Colon (tissue), 2 donors: Measurements from ENCODE around the gene CTNND2.
"Not testable (repeated sequence)": the region's sequence is repeated elsewhere in the genome, so short reads cannot be mapped to it uniquely, and the experiment has no call there.

Source experiments
- FAIRE-seq: peaks from 2 replicates; lab custom pipeline; 2012; peaks lifted over from hg19 to GRCh38; lab: Jason Lieb, UNC
- donor health status: control.
- donor health status: control.

The CTNND2 gene

DNA sequence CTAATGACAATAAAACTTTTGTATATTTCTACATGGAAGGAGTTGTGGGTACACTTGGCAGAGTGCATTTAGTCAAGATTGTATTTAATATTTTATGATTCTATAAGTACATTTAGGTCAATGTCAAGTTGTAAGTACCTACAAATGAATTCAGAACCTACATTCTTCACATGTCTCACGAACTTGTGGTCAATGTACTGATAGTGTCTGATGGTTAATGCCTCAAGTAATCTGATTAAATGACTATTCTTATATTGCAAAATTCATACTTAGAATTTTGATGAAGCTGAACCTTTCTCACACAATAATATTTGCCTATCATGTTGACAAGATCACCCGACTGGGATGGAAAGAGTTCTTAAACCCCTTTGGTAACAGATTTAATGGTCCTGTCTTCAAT is 444.5 kb downstream of the CTNND2 start:
- no peak for FAIRE-seq

DNA sequence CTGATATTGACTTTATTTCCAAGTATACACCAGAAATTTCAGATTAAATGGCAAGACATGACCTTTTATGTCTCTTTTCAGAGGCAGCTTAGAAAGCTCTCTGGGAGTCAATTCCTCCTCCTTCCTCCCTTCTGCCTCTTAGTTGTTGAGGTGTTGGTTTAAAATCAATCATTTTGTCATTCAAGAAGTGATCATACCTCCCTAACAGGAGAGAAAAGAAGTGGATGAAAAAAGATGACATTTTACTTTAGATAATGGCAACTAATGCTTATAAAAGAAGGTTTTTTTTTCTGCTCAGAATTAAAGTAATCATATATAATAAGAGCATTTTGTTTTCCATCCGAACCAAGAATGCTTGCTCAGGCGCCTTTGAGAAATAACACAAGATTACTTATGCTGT is 448.7 kb downstream of the CTNND2 start:
- no peak for FAIRE-seq

DNA sequence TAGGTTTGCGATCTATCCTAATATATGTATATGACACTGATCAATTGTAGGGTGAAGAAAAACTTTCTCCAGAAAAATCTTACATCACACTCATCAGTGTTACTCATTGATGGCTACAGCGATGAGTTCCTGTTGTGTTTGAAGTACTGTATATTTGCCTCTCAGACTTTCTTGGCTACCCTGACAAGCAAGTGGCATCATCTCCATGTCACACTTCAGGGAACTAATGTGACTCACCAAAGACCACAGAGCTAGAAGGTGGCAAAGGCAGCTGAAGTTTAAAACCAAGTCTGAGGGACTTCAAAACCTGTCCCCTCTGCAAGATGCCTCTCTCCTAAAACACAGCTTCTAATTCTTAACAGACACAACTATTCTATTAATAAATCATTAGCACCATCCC is 451.4 kb downstream of the CTNND2 start:
- no peak for FAIRE-seq

DNA sequence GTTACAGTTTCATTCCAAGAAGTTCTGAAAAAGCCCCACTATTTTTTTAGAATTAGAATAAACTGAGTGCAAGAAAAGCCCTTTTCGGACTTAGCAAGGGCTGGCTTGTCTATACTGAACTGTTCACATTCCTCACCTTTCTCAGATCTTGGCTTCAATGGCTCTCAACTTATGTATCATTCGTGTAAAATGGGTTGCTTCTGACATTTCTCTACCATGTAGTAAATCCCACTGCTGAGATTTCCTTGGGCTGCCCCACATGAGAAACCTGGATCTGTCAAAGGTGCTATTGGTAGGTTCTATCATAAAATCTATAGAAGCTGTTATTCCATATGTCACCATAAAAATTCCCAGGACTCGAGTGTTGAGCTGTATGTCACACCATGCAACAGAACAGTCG is 454.3 kb downstream of the CTNND2 start:
- FAIRE-seq: no peak

DNA sequence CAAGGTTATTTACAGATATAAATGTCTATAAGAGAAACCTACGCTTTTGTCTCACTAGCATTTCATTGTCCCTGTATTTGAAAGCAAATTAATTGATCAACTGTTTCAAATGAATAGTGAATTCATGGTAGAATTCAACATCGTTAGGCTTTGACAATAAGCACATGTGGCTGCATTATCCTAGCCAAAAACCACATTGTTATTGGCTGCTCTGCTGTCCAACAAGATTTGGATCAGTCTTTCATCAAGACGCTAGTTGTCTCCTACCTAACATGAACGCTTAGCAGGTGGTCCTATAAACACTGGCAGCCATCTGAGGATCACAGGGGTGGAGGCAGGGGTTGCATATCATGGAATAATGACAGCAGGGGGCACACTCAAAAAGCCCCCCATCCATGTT is 455.0 kb downstream of the CTNND2 start:
- no peak for FAIRE-seq

DNA sequence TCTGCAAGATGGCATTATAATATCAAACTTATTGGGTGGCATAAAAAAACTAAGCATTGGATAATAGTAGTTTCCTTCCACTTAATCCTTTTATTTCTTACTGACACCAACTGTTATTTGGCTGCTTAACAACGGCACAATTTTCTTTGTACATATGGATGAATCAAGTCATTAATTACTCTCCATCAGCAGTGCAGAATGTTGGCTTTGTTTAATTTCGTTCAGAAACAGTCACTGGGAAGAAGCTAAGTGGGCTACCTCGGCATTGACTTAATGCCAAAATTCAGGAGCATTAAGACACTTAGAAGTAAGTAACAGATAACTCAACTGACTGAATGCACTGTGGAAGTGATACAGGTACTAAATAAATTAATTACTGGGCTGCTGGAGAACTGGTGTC is 460.4 kb downstream of the CTNND2 start:
- no peak for FAIRE-seq

DNA sequence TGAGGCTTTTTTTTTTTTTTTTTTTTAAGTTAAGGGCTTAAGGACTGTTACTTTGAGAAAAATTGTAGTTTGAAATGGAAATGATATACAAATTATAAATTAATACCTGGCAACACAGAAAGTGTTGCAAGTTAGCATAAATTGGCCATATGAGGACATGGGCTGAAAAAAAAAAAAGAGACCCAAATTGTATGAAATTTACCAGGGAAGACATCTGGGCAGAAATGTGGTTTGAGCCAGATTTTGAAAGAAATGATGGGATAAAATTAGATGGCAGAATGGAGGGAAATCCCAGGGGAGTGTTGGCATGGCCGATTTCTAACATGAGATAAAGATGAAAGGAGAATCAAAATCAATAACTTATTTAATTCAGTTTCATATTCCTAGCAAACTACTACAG is 472.1 kb downstream of the CTNND2 start:
- FAIRE-seq: no peak

DNA sequence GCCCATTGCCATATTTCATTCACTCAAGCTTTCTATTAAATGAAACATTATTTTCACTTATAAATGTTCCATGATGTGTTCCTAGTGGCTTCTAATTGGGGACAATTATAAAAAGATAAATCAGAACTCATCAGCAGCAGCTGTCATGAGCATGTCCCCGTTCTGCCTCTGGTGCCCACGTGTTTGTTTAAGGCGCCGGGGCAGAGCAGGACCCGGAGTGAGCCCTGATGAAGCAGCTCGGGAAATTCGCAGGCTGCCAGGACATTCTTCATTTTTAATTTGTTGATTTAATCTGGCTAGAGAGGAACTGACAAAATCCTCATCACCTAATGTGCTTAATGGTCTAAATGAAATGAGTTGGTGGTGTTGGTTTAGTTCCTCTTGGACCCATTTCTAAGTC is 475.0 kb downstream of the CTNND2 start:
- no peak for FAIRE-seq

DNA sequence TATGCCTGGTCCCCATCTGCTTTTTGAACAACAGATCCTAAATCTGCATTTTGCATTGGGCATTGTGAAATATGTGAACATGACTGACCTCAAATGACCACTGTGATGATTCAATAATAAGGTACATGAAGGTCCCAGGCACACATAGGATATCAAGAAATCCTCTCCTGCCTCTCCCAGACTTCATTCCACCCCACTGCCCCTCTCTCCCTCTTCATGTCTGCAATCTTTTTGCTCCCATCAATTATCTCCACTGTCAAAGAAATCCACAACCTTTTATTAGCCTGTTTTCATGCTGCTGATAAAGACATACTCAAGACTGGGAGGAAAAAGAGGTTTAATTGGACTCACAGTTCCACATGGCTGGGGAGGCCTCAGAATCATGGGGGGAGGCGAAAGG is 476.7 kb downstream of the CTNND2 start:
- FAIRE-seq: no peak

DNA sequence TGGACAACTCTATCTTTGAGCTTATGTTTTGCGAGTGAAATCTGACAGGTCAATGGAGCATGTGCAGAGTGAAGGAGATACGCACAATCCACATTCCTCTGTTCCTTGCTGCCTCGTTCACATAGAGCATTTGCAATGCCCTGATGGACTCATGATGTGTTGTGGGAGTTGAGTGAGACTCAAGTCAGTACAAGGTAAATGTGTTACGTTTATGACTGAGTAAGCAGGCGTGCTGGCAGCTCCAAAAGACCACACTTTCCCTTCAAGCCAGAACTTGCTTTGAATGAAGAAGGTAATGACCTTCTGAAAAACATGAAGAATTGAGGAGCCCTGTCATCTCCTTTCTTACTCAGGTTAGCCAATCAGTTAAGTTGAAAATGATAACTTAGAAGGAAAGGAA is 477.8 kb downstream of the CTNND2 start:
- FAIRE-seq: no peak

DNA sequence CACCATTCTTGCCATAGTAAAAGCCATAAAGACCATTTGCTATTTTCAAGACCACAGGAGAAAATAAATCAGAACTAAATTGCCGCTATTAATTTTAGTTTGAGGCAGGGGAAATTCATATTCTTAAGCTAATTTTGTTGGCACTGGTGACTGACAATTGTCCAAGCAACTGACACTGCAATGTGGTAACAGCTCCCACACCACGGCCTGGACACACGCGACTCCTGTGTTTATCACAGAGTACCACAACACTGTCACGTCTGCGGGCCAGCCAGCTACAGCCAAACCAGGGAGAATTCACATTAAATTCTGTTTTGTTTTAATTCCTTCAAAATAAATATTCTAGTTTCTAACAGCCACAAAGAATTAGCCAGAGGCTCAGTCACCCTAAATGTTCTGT is 481.9 kb downstream of the CTNND2 start:
- no peak for FAIRE-seq

DNA sequence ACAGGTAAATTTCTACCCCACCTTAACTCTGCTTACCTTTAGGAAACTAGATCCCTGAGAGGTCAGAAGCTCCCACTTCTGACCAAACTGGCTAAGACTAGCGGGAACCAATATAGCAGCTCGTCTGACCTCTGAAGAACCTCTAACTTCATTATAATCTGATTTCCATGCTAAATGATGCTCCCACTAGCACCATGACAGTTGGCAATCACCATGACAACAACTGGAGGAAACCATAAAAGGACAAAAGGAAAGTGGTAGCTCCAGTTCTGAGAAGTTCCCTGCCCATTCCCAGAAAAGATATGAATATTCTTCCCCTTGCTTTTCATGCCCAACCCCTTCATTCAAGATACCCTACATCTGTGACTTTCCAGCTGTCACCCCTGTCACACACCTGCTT is 483.3 kb downstream of the CTNND2 start:
- FAIRE-seq: no peak

DNA sequence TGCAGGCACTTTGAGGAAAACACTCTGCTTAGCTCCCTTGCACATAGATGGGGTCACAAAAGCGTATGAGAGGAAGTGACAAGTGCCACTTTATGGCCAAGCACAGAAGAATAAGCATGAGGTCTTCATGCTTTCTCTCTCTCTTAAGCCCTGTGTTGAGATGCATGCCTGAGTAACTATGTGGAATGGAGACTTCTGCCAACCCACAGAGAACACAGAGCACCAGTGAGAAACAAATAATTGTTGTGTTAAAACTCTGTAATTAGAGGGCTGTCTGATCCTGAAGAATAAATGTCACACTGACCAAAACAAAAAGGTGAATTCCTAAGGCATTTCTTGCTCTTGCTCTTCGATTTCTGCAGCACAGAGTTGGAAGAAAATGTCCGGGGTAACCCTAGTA is 488.5 kb downstream of the CTNND2 start:
- no peak for FAIRE-seq

DNA sequence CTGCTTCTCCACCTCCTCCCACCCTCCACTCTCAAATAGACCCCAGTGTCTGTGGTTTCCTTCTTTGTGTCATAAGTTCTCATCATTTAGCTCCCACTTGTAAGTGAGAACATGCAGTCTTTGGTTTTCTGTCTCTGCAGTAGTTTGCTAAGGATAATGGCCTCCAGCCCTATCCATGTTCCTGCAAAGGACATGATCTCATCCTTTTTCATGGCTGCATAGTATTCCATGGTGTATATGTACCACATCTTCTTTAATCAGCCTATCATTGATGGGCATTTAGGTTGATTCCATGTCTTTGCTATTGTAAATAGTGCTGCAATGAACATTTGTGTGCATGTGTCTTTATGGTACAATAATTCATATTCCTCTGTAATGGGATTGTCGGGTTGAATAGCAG is 489.5 kb downstream of the CTNND2 start:
- FAIRE-seq: not testable (repeated sequence)

DNA sequence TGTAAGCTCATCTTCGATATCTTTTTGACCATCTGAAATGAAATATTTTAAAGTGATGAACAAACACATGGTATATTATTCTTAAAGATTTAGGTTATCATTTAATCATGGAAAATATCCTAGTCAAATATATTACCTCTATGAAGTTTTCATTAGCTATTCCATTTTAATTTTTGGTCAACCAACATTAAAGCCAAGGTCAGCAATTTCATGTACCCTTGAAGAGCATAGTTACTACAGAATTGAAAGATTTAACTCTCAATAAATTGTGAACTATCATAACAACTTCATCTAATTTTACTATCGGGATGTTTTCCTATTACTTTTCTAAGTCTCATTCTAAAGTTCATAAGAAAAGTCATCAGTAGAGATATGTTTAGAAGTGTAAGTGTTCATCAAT is 492.6 kb downstream of the CTNND2 start:
- FAIRE-seq: no peak

DNA sequence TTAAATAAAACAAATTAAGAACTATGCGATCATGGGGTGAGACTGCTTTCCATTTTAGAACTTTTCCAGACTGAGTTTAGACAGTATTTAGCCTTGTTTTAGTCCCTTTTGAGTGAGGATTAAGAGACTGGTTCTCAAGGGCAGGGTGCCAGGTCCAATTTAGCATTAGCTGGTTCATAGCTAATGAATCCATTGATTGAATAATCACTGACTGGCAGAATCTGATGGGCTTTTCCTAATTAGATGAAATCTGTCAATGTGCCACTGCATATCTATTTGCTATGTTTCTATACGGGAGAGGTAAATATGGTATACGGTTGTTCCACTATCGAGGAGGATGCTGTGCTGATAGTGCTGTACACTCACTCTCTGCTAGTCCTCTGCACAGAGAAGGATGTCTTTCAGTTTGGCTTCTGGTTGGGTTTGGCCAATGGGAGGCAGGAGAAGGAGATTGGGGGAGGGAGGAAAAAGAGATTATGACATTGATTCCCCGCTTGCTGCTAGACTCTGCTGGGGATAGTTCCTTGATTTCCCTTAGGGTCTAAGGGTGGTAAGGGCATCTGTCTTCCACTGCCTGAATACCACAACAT is 496.6 kb downstream of the CTNND2 start:
- no peak for FAIRE-seq

DNA sequence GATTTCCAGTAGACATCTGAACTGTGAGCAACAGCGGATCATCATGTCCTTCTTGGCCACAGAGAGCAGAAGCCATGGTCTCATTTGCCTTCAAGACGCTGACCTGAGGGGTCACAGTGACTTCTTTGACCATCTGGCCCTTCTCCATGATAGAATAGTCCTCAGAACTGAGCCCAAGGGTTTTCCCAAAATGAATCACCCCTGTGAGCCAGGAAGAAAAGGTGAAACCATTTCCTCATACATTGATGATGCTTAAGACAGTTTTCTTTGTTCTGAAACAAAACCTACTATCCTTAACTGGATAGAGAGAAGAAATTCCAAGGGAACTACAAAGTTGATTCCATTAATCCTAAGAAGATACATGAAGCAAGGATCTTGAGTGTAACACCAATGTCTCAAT is 503.9 kb downstream of the CTNND2 start:
- no peak for FAIRE-seq

DNA sequence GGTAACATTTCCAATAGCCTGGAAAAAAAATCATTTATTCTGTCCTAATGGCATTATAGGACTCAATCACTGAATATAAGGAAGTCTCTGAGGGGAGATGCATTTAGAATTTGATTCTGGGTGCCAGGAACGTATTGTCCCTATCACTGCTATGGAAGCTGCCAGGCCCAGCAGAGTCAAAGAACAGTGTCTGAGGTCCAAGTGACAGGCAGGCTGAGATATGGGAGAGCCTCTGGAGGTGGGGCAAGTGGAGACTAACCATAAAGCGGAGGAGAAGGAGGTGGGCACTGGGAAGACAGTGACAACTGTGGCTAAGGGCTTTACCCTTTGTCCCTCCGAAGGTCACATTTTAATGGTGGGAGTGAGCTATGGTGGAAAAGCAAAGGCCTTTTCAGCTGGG is 505.5 kb downstream of the CTNND2 start:
- no peak for FAIRE-seq

DNA sequence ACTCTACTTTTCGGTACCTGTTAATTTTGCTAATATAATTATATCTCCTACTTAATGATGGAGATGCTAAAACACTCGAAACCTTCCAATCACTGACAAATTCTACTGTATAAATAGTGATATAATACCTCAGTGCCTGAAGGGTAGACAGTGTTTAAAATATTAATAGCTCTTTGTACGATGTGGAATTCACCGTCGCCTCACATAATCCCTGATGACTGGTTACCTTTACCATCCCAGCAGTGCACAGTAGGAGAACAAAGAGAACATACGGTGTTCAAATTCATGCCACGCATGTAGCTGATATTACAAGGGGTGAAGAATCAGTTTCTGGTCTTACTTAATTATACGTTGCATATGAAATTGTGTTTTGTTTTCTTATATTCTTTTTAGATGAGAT is 506.7 kb downstream of the CTNND2 start:
- no peak for FAIRE-seq

DNA sequence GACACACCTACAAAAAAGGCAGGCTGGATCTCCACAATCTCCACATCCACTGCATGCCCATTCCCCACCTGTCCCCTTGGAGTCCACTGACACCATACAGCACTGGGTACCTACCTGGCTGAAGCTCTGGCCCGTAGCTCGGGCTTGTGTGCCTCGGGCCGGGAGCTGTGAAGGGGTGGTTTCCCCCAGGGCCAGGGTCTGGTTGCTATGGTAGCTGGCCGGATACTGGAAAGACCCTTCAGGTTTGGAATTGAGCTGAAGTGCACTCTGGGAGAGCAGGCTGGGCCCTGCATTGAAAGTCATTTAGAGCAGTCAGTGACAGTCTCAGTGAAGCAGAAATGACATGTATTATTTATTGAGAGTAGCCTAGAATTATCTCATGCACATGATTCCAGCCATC is 507.3 kb downstream of the CTNND2 start:
- no peak for FAIRE-seq

DNA sequence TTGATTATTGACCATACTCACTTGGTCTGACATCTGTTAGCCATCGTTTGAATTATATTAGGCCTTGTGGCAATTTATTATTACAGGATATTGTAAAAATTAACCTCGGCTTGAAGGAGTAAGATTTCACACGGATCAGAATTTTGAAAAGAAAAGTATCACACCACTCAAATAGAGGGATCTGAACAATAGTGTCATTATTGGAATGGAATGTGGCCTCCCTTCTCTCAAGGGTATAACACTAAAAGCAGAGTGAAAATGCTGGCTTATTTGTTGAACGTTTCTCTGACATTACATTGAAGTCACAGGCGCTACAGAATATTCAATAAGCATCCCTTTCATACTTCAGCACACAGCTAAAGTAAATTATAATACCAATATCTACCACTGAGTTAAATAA is 509.3 kb downstream of the CTNND2 start:
- no peak for FAIRE-seq

DNA sequence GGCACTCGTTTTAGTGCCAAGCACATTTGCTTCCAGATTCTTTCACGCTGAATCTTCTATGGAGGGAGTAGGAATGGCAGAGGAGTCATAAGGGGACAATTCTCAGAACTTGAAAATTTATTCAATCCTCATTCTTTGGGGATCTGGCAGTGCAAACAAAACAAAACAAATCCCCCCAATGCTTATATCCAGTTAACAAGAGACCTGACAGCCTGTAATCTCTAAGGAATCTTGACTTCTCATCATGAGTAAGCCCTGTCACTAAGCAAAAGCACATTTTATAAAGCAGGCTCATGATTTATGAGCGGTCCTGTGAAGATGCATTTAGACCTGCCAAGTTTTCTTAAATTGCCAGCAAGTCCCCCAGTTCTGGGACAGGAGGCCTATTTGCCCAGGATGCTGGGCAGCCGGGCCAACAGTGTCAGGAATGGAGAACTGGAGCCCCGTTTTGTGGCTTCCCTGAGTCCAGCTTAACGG is 513.9 kb downstream of the CTNND2 start:
- no peak for FAIRE-seq

DNA sequence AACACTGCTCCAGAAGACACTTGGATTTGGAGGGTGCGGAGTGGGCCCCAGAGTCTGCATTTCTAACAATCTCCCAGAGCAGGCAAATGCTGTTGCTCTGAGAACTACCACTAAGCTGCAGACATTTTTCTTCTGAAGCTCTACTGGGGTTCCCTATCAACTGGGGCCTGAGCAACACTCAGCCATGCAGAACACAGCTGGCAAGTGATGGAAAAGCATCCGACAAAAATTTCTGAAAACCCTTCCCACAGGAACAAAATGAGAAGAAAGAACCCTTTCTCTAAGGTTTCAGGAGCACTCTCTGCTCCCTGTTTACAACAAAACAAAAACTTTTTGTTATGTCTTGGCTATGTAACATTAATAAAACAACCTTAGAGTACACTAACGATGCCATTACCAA is 516.9 kb downstream of the CTNND2 start:
- no peak for FAIRE-seq

DNA sequence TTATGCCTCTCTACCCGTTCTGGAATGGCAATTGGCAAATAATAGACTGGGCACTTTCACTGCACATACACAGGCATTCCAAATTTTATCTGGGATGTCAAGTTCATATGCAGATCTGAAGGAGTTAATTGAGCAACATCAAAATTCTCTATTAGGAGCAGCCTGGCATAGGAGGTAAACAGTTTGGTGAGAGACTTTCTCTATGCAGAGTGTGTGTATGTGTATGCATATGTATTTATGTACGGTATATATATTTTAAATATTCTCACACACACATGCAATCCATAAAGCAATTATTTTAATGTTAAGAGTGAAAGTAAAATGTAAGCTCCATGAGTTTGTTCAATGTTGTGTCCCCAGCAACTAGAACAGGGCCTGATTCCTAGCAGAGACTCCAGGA is 517.8 kb downstream of the CTNND2 start:
- FAIRE-seq: no peak

DNA sequence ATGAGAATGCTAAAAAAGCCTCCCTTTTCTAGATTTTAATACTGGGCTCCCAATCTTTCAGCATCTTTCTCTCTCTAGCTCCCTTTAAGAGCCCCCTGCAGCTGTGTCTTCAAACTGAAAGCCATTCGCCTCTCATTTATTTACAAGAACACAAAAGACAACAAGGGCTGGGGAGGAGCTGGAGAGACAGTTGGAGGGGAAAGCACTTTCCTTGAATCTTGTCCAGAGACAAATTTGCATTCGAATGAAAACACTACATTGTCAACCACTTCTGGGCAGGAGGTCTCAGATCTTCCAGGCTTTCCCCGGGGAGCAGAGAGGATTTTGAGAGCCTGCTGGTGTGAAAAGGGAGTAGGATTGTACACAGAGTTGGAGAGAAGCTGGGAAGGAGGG is 518.3 kb downstream of the CTNND2 start:
- FAIRE-seq: no peak
